ENCODE data around the gene CPA2. TPM values are rescaled to one million over a fixed set of nuclear protein-coding genes. Genes with fewer than 3 reads are reported as not detected.

CPA2 gene
- total RNA-seq = not detected in 2 replicates

GRCh38 chr7:130266258-130266960 is at the start of gene CPA2:
Gene CPA2, plus strand, starts transcription at chr7:130266863. Its CDS starts 19 bp downstream, at chr7:130266882.

GRCh38 chr7:130292682-130293257 is 26.1 kb downstream of the CPA2 start, which contains the start of gene CPA4:
Gene CPA4, plus strand, starts transcription at chr7:130293161. Its CDS starts 20 bp downstream, at chr7:130293181.

Other genes starting within 250 kb of the CPA2 start
- gene ZC3HC1, start 215.5 kb upstream of the CPA2 start, total RNA-seq = 11.0 and 13.1 TPM in 2 replicates
- gene KLHDC10, start 196.3 kb upstream of the CPA2 start, total RNA-seq = 24.8 and 28.0 TPM in 2 replicates
- gene TMEM209, start 61.5 kb upstream of the CPA2 start, total RNA-seq = 7.8 and 8.9 TPM in 2 replicates
- not detected in 2 replicates for gene SSMEM1, start 59.0 kb upstream of the CPA2 start, total RNA-seq
- 0.92 and 1.6 TPM in 2 replicates for gene CPA4, start 26.3 kb downstream of the CPA2 start, total RNA-seq
- gene CPA5, start 78.0 kb downstream of the CPA2 start, total RNA-seq = not detected in 2 replicates
- not detected in 2 replicates for gene CPA1, start 113.6 kb downstream of the CPA2 start, total RNA-seq
- 7.0 and 8.0 TPM in 2 replicates for gene CEP41, start 174.2 kb downstream of the CPA2 start, total RNA-seq
- gene MEST, start 225.2 kb downstream of the CPA2 start, total RNA-seq = 0.66 and 2.0 TPM in 2 replicates

Measured in aortic smooth muscle cell (primary cell).